ENCODE results near the gene CHST11. TPM values are rescaled to one million over a fixed set of nuclear protein-coding genes. Genes with fewer than 3 reads are reported as not detected.
A peak's percentile ranks its signal among the peaks of the same experiment; 100 is the strongest.

CHST11 gene
- total RNA-seq, 2 donors from 2014 or later: 7.8 to 11.9 TPM

DNA sequence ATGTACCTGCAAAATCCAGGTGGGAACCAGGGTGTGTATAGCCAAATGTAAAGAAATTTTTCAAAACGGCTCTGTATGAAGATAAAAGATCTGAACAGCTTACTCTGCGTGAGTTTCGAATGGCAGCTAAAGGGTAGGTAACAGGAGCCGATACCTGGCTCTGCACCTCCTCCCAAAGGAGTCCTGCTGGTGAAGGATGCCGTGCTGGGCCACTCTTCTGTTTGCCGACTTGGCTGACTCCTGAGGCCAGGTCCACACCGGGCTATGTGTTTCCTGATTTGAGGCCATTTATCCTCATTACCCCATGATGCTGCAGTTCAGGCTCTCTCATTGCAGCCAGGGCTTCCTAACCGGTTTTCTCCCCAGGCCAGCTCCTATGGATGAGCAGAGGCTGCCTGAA is 256.7 kb downstream of the CHST11 start:
- H3K4me3 ChIP-seq: no peak overlapping the region
- no peak overlapping the region for H3K27ac ChIP-seq
- peaks cover 0 to 37% of the 10 kb centered on the region in 2 donors for H3K4me1 ChIP-seq
- TF ChIP-seq, protein P1, sequence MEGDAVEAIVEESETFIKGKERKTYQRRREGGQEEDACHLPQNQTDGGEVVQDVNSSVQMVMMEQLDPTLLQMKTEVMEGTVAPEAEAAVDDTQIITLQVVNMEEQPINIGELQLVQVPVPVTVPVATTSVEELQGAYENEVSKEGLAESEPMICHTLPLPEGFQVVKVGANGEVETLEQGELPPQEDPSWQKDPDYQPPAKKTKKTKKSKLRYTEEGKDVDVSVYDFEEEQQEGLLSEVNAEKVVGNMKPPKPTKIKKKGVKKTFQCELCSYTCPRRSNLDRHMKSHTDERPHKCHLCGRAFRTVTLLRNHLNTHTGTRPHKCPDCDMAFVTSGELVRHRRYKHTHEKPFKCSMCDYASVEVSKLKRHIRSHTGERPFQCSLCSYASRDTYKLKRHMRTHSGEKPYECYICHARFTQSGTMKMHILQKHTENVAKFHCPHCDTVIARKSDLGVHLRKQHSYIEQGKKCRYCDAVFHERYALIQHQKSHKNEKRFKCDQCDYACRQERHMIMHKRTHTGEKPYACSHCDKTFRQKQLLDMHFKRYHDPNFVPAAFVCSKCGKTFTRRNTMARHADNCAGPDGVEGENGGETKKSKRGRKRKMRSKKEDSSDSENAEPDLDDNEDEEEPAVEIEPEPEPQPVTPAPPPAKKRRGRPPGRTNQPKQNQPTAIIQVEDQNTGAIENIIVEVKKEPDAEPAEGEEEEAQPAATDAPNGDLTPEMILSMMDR (IDR thresholded peaks at IDR 0.05): no peak
- H3K27me3 ChIP-seq: no peaks in the 10 kb centered on the region
- no peaks in the 10 kb centered on the region for H3K36me3 ChIP-seq
- no peaks in the 10 kb centered on the region for H3K9me3 ChIP-seq
- DNase-seq (ENCODE audit: low spot score): no peak

DNA sequence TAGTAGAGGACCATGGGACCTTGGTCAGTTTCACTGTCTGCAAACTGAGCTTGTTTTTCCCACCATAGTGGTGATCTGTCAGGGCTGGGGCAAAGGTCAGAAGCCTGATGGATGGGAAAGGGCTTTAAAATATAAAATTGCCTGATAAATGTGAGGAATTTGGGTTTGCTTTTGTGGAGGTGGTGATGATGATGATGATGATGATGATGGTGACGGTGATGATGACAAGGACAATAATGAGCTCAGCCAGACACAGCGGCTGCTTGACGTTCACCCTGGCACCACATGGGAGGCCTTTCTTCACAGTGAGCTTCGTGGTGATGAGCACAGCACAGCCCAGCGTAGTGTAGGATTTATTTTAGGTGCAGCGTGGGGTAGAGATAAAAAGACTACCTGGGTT is 257.6 kb downstream of the CHST11 start:
- Histone ChIP-seq H3K9me3 (no peaks in the 10 kb centered on the region), H3K36me3 (no peaks in the 10 kb centered on the region), H3K4me1 (peaks cover 0 to 43% of the 10 kb centered on the region in 2 donors), H3K27me3 (no peaks in the 10 kb centered on the region), H3K27ac (no peak overlapping the region), H3K4me3 (no peak overlapping the region)
- no peak for DNase-seq (ENCODE audit: low spot score)
- TF ChIP-seq, protein P1 (IDR thresholded peaks at IDR 0.05): no peak

GRCh38 chr12:104716172-104716571 is 259.4 kb downstream of the CHST11 start:
- TF ChIP-seq, protein P1 (IDR thresholded peaks at IDR 0.05): no peak
- Histone ChIP-seq H3K4me1 (peaks cover 0 to 33% of the 10 kb centered on the region in 2 donors), H3K4me3 (no peak overlapping the region), H3K9me3 (no peaks in the 10 kb centered on the region), H3K27me3 (no peaks in the 10 kb centered on the region), H3K27ac (no peak overlapping the region), H3K36me3 (no peaks in the 10 kb centered on the region)
- no peak for DNase-seq (ENCODE audit: low spot score)

DNA sequence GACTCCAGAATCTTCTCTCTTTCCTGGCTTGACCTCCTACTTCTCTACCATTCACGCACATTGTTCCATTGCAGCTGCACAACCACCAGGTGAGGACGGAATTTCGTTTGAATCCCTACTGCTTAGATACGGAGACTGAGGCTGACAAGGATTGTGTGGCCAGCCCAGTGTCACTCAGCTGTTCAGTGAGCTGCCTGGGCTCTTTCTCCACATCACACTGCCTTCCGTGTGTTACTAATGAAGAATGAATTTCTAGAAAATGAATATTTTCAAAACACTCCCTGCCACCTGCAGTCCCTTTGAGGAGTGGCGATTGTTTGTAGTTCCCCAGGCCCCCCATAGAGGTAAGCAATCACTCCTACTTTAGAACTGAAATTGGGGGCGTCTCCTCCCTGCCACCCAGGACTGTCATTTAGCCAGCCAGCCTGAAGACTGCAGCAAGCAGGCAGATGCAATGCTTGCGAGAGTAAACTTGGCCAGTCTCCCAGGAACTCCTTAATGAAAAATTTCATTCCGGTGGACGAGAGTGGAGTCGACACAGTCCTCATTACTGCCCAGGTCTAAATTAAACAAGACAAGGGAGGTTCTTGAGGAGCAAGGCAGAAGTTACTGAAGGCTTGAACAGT is 261.7 kb downstream of the CHST11 start:
- H3K4me3 ChIP-seq: no peak overlapping the region
- H3K27me3 ChIP-seq: no peaks in the 10 kb centered on the region
- TF ChIP-seq, protein P1 (IDR thresholded peaks at IDR 0.05): no peak
- no peak for DNase-seq (ENCODE audit: low spot score)
- peaks cover 0 to 27% of the 10 kb centered on the region in 2 donors for H3K4me1 ChIP-seq
- H3K9me3 ChIP-seq: no peaks in the 10 kb centered on the region
- H3K36me3 ChIP-seq: no peaks in the 10 kb centered on the region
- H3K27ac ChIP-seq: no peak overlapping the region

DNA sequence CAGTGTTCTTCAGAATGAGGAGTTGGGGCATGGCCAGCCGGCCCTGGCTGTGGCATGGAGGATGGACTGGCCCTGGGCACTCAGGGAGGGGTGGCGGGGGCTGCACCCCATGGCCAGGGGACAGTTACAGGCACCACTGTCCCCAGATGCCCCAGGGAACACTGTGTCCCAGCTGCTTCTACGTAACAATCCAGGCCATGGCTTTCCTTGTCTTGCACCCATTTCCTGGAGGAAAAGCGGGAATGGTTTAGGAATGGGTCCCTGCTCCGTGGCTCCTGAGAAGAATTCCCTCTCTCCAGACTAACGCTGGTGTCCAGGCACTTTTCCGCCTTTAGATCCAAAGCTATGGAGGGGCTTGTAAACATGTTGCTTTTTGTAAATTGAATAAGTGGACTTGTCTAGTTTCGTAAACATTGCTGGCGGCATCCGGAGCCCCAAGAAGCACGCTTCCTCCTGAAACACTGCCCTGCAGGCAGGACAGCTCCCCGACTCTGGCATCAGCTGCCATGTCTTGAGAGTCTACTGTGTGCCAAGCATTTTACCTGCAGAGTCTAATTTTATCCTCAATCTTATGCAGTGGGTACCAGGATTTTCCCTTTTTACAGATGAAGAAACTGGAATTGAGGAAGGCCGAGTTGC is 263.1 kb downstream of the CHST11 start:
- H3K27ac ChIP-seq: no peak overlapping the region
- peak overlapping the region; percentile 14 to 36 for H3K4me3 ChIP-seq
- no peaks in the 10 kb centered on the region for H3K36me3 ChIP-seq
- DNase-seq (ENCODE audit: low spot score): no peak
- TF ChIP-seq, protein P1 (IDR thresholded peaks at IDR 0.05): no peak
- H3K4me1 ChIP-seq: peaks cover 0 to 27% of the 10 kb centered on the region in 2 donors
- H3K9me3 ChIP-seq: no peaks in the 10 kb centered on the region
- no peaks in the 10 kb centered on the region for H3K27me3 ChIP-seq

Measured in right atrium auricular region (tissue), 2 donors.